GM23338 (cell line): ENCODE measurements around the gene HMCN2.

ENCODE experiments used
- CREB1 ChIP-seq: fragments of 250-450 bp; sonication (Bioruptor Pico); IDR thresholded peaks from 2 replicates; pipeline ENCODE4 v1.5.0; 2020; ENCODE audit warnings: low read depth, mild to moderate bottlenecking, moderate library complexity
- CTCF ChIP-seq, 2 experiments: fragments of 200-600 bp in 1 of 2; sonication (generic) in 1 of 2; conservative IDR thresholded peaks; 2 replicates each; pipeline versions ENCODE4 v1.5.1 to v1.6.1; 2016 to 2017; ENCODE audit warnings: antibody characterized with exemption in 2 of 2, low read depth in 2 of 2, mild to moderate bottlenecking in 2 of 2, moderate library complexity in 1 of 2
- EZH2 ChIP-seq: fragments of 200-600 bp; sonication (generic); IDR thresholded peaks from one replicate; pipeline ENCODE4 v1.8.0; 2017; ENCODE audit warnings: antibody characterized with exemption, mild to moderate bottlenecking, low read depth; ENCODE audit not compliant: unreplicated experiment
- EZH2phosphoT487 ChIP-seq: fragments of 200-600 bp; sonication (generic); IDR thresholded peaks from one replicate; pipeline ENCODE4 v1.8.1; 2018; ENCODE audit warnings: antibody characterized with exemption; ENCODE audit not compliant: unreplicated experiment
- JUNB ChIP-seq: IDR thresholded peaks from one replicate; pipeline ENCODE4 v1.6.1; 2016; ENCODE audit warnings: antibody characterized with exemption; ENCODE audit not compliant: unreplicated experiment
- POLR2AphosphoS5 ChIP-seq: IDR thresholded peaks from 2 replicates; pipeline ENCODE4 v1.6.1; 2016; ENCODE audit warnings: antibody characterized with exemption, low read depth
- REST ChIP-seq: IDR thresholded peaks from one replicate; pipeline ENCODE4 v1.6.1; 2018; ENCODE audit warnings: antibody characterized with exemption; ENCODE audit not compliant: unreplicated experiment
- ZNF114 ChIP-seq: fragments of 250-450 bp; sonication (Bioruptor Pico); IDR thresholded peaks from 2 replicates; pipeline ENCODE4 v1.5.0; 2020; ENCODE audit warnings: mild to moderate bottlenecking, moderate library complexity

DNA sequence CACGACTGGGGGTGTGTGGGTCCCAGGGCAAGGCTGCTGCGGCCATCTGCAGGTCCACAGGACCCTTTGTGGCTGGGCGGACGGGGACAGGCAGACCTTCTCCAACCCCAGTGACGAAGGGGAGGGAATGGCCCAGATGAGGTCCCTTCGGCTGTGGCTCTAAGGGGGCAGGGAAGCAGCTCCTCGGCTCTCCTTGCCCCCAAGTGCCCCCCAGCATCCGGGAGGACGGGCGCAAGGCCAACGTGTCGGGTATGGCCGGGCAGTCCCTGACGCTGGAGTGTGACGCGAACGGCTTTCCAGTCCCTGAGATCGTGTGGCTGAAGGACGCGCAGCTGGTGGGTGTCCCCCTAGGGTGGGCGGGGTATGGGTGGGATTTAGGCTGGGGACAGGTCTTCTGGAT lies 82.8 kb downstream of the HMCN2 start:
- TF ChIP-seq CTCF (conservative IDR thresholded peaks at IDR 0.05; ENCODE audit: low read depth in 2 of 2) (no peak), POLR2AphosphoS5 (no peak), JUNB (no peak), EZH2 (no peak), REST (no peak), ZNF114 (CRISPR knock-in tag) (no peak), CREB1 (CRISPR knock-in tag) (no peak), EZH2phosphoT487 (no peak)
